ENCODE measurements around the gene GSDMA.

The GSDMA gene

GRCh38 chr17:40018211-40019121, 55.7 kb downstream of the GSDMA start:
- no peak for TF ChIP-seq EZH2phosphoT487 (IDR thresholded peaks at IDR 0.05; ENCODE audit: borderline replicate concordance, low read length)
- no peak for TF ChIP-seq CTCF (IDR thresholded peaks at IDR 0.05; ENCODE audit: low read depth, low read length, poor library complexity, severe bottlenecking)
- Histone ChIP-seq H3F3A (ENCODE audit: control insufficient read depth, insufficient read depth) (no peaks in the 10 kb centered on the region), H3K79me2 (ENCODE audit: control insufficient read depth, low read length) (no peaks in the 10 kb centered on the region), H3K4me1 (ENCODE audit: control insufficient read depth, low read length) (peaks cover 5% of the 10 kb centered on the region), H3K4me3 (ENCODE audit: low read length) (no peak overlapping the region), H3K4me2 (ENCODE audit: low read length) (no peak overlapping the region), H3K9me2 (replicated peaks; ENCODE audit: control insufficient read depth, low read length) (no peaks in the 10 kb centered on the region), H3K27me3 (ENCODE audit: control insufficient read depth, low read length) (no peaks in the 10 kb centered on the region), H4K20me1 (ENCODE audit: control insufficient read depth, insufficient read depth, low read depth, low read length) (no peaks in the 10 kb centered on the region), H3K27ac (ENCODE audit: low read depth, low read length) (no peak overlapping the region), H3K36me3 (ENCODE audit: control insufficient read depth, low read length) (peaks cover 17% of the 10 kb centered on the region), H3K9me3 (ENCODE audit: control insufficient read depth, insufficient read depth, low read length) (no peaks in the 10 kb centered on the region)

- Histone ChIP-seq H3F3A (ENCODE audit: control insufficient read depth, insufficient read depth) (no peaks in the 10 kb centered on the region), H3K27me3 (ENCODE audit: control insufficient read depth, low read length) (no peaks in the 10 kb centered on the region), H3K9me2 (replicated peaks; ENCODE audit: control insufficient read depth, low read length) (no peaks in the 10 kb centered on the region), H3K36me3 (ENCODE audit: control insufficient read depth, low read length) (peaks cover 20% of the 10 kb centered on the region), H3K4me1 (ENCODE audit: control insufficient read depth, low read length) (peaks cover 5% of the 10 kb centered on the region), H3K79me2 (ENCODE audit: control insufficient read depth, low read length) (no peaks in the 10 kb centered on the region), H3K4me2 (ENCODE audit: low read length) (no peak overlapping the region), H3K27ac (ENCODE audit: low read depth, low read length) (no peak overlapping the region), H3K9me3 (ENCODE audit: control insufficient read depth, insufficient read depth, low read length) (no peaks in the 10 kb centered on the region), H3K4me3 (ENCODE audit: low read length) (no peak overlapping the region), H4K20me1 (ENCODE audit: control insufficient read depth, insufficient read depth, low read depth, low read length) (no peaks in the 10 kb centered on the region)
- no peak for TF ChIP-seq CTCF (IDR thresholded peaks at IDR 0.05; ENCODE audit: low read depth, low read length, poor library complexity, severe bottlenecking)
- TF ChIP-seq EZH2phosphoT487 (IDR thresholded peaks at IDR 0.05; ENCODE audit: borderline replicate concordance, low read length) = no peak
Observed at GRCh38 chr17:40019140-40019991, 56.6 kb downstream of the GSDMA start.

GRCh38 chr17:40020146-40020545, 57.3 kb downstream of the GSDMA start:
- peaks cover 3% of the 10 kb centered on the region for H3K4me1 ChIP-seq (ENCODE audit: control insufficient read depth, low read length)
- no peaks in the 10 kb centered on the region for H3K27me3 ChIP-seq (ENCODE audit: control insufficient read depth, low read length)
- H3K79me2 ChIP-seq (ENCODE audit: control insufficient read depth, low read length) = no peaks in the 10 kb centered on the region
- H3F3A ChIP-seq (ENCODE audit: control insufficient read depth, insufficient read depth) = no peaks in the 10 kb centered on the region
- no peaks in the 10 kb centered on the region for H3K9me3 ChIP-seq (ENCODE audit: control insufficient read depth, insufficient read depth, low read length)
- H3K4me3 ChIP-seq (ENCODE audit: low read length) = no peak overlapping the region
- H3K4me2 ChIP-seq (ENCODE audit: low read length) = no peak overlapping the region
- no peaks in the 10 kb centered on the region for H4K20me1 ChIP-seq (ENCODE audit: control insufficient read depth, insufficient read depth, low read depth, low read length)
- no peak overlapping the region for H3K27ac ChIP-seq (ENCODE audit: low read depth, low read length)
- TF ChIP-seq EZH2phosphoT487 (IDR thresholded peaks at IDR 0.05; ENCODE audit: borderline replicate concordance, low read length) = no peak
- TF ChIP-seq CTCF (IDR thresholded peaks at IDR 0.05; ENCODE audit: low read depth, low read length, poor library complexity, severe bottlenecking) = no peak
- H3K9me2 ChIP-seq (replicated peaks; ENCODE audit: control insufficient read depth, low read length) = no peaks in the 10 kb centered on the region
- peaks cover 21% of the 10 kb centered on the region for H3K36me3 ChIP-seq (ENCODE audit: control insufficient read depth, low read length)
